BLaER1 (cell line): ENCODE data around the gene DUS2.
"Not testable (repeated sequence)": the region's sequence is repeated elsewhere in the genome, so short reads cannot be mapped to it uniquely, and the experiment has no call there.

ENCODE experiments used
- H3K27ac ChIP-seq: shearing (Covaris generic); formaldehyde crosslinking; 2 replicates; pipeline ENCODE4 v1.8.1; 2022
- H3K27me3 ChIP-seq: shearing (Covaris generic); formaldehyde crosslinking; 2 replicates; pipeline ENCODE4 v1.8.1; 2022
- H3K36me3 ChIP-seq: shearing (Covaris generic); formaldehyde crosslinking; 2 replicates; pipeline ENCODE4 v1.8.1; 2022
- H3K4me1 ChIP-seq: shearing (Covaris generic); formaldehyde crosslinking; 2 replicates; pipeline ENCODE4 v1.8.1; 2022
- H3K4me2 ChIP-seq: shearing (Covaris generic); formaldehyde crosslinking; 2 replicates; pipeline ENCODE4 v1.8.1; 2022
- H3K4me3 ChIP-seq: shearing (Covaris generic); formaldehyde crosslinking; 2 replicates; pipeline ENCODE4 v1.8.1; 2022
- H3K9ac ChIP-seq: shearing (Covaris generic); formaldehyde crosslinking; 2 replicates; pipeline ENCODE4 v1.8.1; 2022
- H3K9me3 ChIP-seq: shearing (Covaris generic); formaldehyde crosslinking; 2 replicates; pipeline ENCODE4 v1.8.1; 2022
- H4K20me1 ChIP-seq: shearing (Covaris generic); formaldehyde crosslinking; 2 replicates; pipeline ENCODE4 v1.8.1; 2022
- Cebpa-rat ChIP-seq: shearing (Covaris generic); IDR thresholded peaks from 2 replicates; pipeline ENCODE4 v1.8.1; 2022

DUS2 gene

GRCh38 chr16:68021490-68021889 lies 1.6 kb upstream of the DUS2 start:
- Histone ChIP-seq H3K4me3 (peak overlapping the region; percentile 100), H3K4me2 (peak overlapping the region; percentile 99), H4K20me1 (peaks cover 17% of the 10 kb centered on the region; the same call in 1 of the 2 replicates), H3K9me3 (no peaks in the 10 kb centered on the region), H3K4me1 (peaks cover 30% of the 10 kb centered on the region), H3K36me3 (peaks cover 25% of the 10 kb centered on the region), H3K27me3 (no peaks in the 10 kb centered on the region), H3K27ac (no peak overlapping the region), H3K9ac (0 out of 2 replicates have a peak overlapping the region, but pooled peaks have one; percentile 99)
- no peak for TF ChIP-seq Cebpa-rat

DNA sequence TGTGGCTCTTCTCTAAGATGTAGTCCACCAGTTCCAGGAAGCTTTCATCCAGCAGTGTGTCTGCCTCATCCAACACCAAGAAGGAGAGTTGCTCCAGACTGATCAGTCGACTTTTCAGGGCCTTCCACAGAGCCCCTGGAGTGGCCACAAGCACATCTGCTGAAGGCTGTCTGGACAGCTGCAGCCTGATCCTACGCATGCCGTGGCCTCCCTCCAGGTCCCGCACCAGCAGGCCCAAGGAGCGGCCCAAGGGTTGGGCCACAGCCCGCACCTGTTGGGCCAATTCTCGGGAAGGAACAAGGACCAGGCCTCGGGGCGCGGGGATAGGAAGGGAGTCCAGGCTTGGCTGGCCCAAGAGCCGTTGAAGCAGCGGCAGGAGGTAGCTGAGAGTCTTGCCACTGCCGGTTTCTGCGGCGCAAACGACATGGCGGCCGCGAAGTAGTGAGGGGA lies 781 bp upstream of the DUS2 start:
- peak overlapping the region; percentile 99 for H3K4me2 ChIP-seq
- peak overlapping the region; percentile 99 for H3K9ac ChIP-seq
- no peak for TF ChIP-seq Cebpa-rat
- no peaks in the 10 kb centered on the region for H3K9me3 ChIP-seq
- peaks cover 30% of the 10 kb centered on the region for H3K4me1 ChIP-seq
- H3K4me3 ChIP-seq, result peak overlapping the region; percentile 100
- peaks cover 17% of the 10 kb centered on the region; the same call in 1 of the 2 replicates for H4K20me1 ChIP-seq
- no peaks in the 10 kb centered on the region for H3K27me3 ChIP-seq
- peaks cover 33% of the 10 kb centered on the region for H3K36me3 ChIP-seq
- H3K27ac ChIP-seq, result peak overlapping the region; percentile 97

- H3K9ac ChIP-seq, result no peak overlapping the region
- no peak overlapping the region for H3K27ac ChIP-seq
- H3K4me3 ChIP-seq, result no peak overlapping the region
- H3K9me3 ChIP-seq, result no peaks in the 10 kb centered on the region
- no peaks in the 10 kb centered on the region; the same call in 1 of the 2 replicates for H4K20me1 ChIP-seq
- H3K4me1 ChIP-seq, result peaks cover 10% of the 10 kb centered on the region
- TF ChIP-seq Cebpa-rat, result no peak
- H3K27me3 ChIP-seq, result no peaks in the 10 kb centered on the region
- H3K36me3 ChIP-seq, result peaks cover 69% of the 10 kb centered on the region
- H3K4me2 ChIP-seq, result no peak overlapping the region
Observed at GRCh38 chr16:68028996-68029395, 5.9 kb downstream of the DUS2 start.

- not testable (repeated sequence) for H3K9me3 ChIP-seq, H3K27ac ChIP-seq, H3K27me3 ChIP-seq, H3K4me1 ChIP-seq, H3K4me2 ChIP-seq, H3K9ac ChIP-seq, H4K20me1 ChIP-seq, H3K4me3 ChIP-seq
- peaks cover 73% of the 10 kb centered on the region for H3K36me3 ChIP-seq
Observed at GRCh38 chr16:68030108-68030507, 7.0 kb downstream of the DUS2 start.

DNA sequence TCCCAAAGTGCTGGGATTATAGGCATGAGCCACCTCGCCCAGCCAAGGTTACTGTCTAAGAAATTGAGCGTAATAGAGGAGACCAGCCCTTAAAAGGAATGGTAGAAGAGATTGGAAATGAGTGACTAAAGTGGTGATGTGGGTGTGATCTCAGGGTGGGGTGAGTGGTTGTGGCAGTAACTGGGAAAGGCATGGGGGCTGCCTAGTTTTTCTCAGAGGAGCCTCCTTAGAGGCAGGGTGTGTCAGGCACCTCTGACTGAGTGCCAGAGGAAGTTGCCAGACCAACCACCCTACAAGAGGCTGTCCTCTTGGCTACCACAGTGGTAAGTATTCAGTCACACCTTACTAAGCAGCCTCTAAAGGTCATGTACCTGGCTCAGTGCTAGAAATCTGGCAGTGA lies 8.9 kb downstream of the DUS2 start:
- H3K4me2 ChIP-seq, result no peak overlapping the region
- no peaks in the 10 kb centered on the region for H3K27me3 ChIP-seq
- no peak overlapping the region for H3K27ac ChIP-seq
- TF ChIP-seq Cebpa-rat, result no peak
- H3K9ac ChIP-seq, result no peak overlapping the region
- no peaks in the 10 kb centered on the region for H3K4me1 ChIP-seq
- H3K9me3 ChIP-seq, result no peaks in the 10 kb centered on the region
- peaks cover 72% of the 10 kb centered on the region for H3K36me3 ChIP-seq
- H3K4me3 ChIP-seq, result no peak overlapping the region
- H4K20me1 ChIP-seq, result no peaks in the 10 kb centered on the region; the same call in 1 of the 2 replicates

GRCh38 chr16:68033101-68033500 lies 10.0 kb downstream of the DUS2 start:
- Histone ChIP-seq H3K4me1 (no peaks in the 10 kb centered on the region), H3K4me3 (no peak overlapping the region), H3K9me3 (no peaks in the 10 kb centered on the region), H3K27me3 (no peaks in the 10 kb centered on the region), H4K20me1 (no peaks in the 10 kb centered on the region; the same call in 1 of the 2 replicates), H3K36me3 (peaks cover 64% of the 10 kb centered on the region), H3K9ac (no peak overlapping the region), H3K4me2 (no peak overlapping the region), H3K27ac (no peak overlapping the region)
- no peak for TF ChIP-seq Cebpa-rat

DNA sequence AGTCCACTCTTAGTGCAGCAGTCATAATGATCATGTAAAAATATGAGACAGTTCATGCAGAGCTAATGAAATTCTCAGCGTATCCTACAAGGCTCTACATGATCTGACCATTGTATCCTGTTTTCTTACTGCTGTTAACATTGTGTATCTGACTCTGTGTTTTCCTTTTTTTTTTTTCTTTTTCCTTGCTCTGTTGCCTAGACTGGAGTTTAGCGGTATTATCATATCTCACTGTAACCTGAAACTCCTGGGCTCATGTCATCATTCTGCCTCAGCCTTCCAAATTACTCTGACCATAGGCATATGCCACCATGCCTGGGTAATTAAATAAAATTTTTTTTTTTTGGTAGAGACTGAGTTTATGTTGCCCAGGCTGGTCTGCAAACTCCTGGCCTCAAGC lies 12.1 kb downstream of the DUS2 start:
- H3K27me3 ChIP-seq, result no peaks in the 10 kb centered on the region
- H3K4me1 ChIP-seq, result no peaks in the 10 kb centered on the region
- no peak overlapping the region for H3K4me3 ChIP-seq
- no peak overlapping the region for H3K9ac ChIP-seq
- H3K4me2 ChIP-seq, result no peak overlapping the region
- H3K9me3 ChIP-seq, result no peaks in the 10 kb centered on the region
- no peaks in the 10 kb centered on the region; the same call in 1 of the 2 replicates for H4K20me1 ChIP-seq
- H3K36me3 ChIP-seq, result peaks cover 64% of the 10 kb centered on the region
- no peak overlapping the region for H3K27ac ChIP-seq
- TF ChIP-seq Cebpa-rat, result no peak

DNA sequence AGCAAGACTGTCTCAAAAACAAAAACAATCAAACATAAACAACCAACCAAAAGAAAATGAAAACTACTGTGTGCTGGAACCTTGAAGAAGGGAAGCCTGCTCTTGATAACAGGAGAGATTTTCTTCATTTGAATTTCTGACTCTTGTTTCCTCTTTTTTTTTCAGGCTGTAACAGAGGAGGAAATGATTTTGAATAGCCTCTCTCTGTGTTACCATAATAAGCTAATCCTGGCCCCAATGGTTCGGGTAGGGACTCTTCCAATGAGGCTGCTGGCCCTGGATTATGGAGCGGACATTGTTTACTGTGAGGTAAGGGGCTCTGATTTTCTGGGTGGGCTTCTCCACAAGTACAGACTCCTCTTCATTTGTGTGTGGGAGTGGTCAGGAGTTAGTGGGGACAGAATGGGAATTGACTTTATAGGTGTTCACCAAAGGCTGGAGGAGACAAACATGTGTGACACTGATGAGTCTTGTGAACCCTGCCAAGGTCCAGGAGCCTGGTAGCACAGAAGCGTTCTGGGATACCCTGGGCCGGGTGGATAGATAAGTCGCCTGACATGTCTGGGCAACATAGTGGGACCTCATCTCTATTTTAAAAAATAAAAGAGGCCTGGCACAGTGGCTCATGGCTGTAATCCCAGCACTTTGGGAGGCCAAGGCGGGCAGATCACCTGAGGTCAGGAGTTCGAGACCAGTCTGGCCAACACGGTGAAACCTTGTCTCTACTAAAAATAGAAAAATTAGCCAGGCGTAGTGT lies 14.9 kb downstream of the DUS2 start:
- Histone ChIP-seq H3K4me3 (no peak overlapping the region), H3K27ac (no peak overlapping the region), H3K9me3 (no peaks in the 10 kb centered on the region), H3K4me2 (no peak overlapping the region), H3K27me3 (no peaks in the 10 kb centered on the region), H3K36me3 (peaks cover 70% of the 10 kb centered on the region), H3K9ac (no peak overlapping the region), H3K4me1 (no peaks in the 10 kb centered on the region), H4K20me1 (0 out of 2 replicates have a peak, but pooled peaks cover 6% of the 10 kb centered on the region)
- TF ChIP-seq Cebpa-rat, result no peak

DNA sequence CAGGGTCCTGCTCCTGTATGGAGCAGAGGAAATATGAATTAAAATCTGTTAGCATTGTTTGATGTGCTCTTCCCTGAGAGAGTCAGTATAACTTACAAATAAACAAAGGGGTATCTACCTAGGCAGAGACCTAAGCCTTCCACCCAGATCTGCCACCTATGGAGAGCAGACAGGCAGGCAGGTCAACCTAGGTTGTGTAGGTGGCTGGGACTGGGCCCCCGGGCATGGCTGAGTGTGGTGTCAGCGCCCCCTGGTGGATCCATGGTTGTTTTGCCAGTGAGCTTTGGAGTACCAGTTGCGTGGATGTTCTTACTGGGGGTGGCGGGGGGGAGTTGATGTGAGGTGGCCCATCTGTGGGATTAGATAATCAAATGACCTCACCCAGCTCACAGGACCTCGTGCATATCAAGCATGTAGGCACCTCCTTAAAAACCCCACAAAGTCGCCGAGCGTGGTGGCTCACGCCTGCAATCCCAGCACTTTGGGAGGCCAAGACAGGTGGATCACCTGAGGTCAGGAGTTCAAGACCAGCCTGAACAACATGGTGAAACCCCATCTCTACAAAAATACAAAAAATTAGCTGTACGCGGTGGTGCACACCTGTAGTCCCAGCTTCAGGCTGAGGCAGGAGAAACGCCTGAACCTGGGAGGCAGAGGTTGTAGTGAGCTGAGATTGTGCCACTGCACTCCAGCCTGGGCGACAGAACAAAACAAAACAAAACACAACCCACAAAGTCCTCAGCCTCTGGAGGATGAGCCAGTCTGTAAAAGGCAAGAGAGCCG lies 17.6 kb downstream of the DUS2 start:
- Histone ChIP-seq H4K20me1 (0 out of 2 replicates have a peak, but pooled peaks cover 6% of the 10 kb centered on the region), H3K4me3 (no peak overlapping the region), H3K9ac (no peak overlapping the region), H3K36me3 (peaks cover 81% of the 10 kb centered on the region), H3K4me1 (no peaks in the 10 kb centered on the region), H3K9me3 (no peaks in the 10 kb centered on the region), H3K4me2 (no peak overlapping the region), H3K27me3 (no peaks in the 10 kb centered on the region), H3K27ac (no peak overlapping the region)
- no peak for TF ChIP-seq Cebpa-rat

GRCh38 chr16:68041783-68042182 lies 18.7 kb downstream of the DUS2 start:
- H4K20me1 ChIP-seq, result 0 out of 2 replicates have a peak, but pooled peaks cover 6% of the 10 kb centered on the region
- H3K27ac ChIP-seq, result no peak overlapping the region
- H3K4me1 ChIP-seq, result no peaks in the 10 kb centered on the region
- H3K9ac ChIP-seq, result no peak overlapping the region
- no peak overlapping the region for H3K4me3 ChIP-seq
- no peak for TF ChIP-seq Cebpa-rat
- peaks cover 80% of the 10 kb centered on the region for H3K36me3 ChIP-seq
- H3K27me3 ChIP-seq, result no peaks in the 10 kb centered on the region
- no peaks in the 10 kb centered on the region for H3K9me3 ChIP-seq
- no peak overlapping the region for H3K4me2 ChIP-seq
